ENCODE results near the gene NMRK1.

GRCh38 chr9:75069171-75069570 lies 18.8 kb downstream of the NMRK1 start:
- TF ChIP-seq, protein P1, sequence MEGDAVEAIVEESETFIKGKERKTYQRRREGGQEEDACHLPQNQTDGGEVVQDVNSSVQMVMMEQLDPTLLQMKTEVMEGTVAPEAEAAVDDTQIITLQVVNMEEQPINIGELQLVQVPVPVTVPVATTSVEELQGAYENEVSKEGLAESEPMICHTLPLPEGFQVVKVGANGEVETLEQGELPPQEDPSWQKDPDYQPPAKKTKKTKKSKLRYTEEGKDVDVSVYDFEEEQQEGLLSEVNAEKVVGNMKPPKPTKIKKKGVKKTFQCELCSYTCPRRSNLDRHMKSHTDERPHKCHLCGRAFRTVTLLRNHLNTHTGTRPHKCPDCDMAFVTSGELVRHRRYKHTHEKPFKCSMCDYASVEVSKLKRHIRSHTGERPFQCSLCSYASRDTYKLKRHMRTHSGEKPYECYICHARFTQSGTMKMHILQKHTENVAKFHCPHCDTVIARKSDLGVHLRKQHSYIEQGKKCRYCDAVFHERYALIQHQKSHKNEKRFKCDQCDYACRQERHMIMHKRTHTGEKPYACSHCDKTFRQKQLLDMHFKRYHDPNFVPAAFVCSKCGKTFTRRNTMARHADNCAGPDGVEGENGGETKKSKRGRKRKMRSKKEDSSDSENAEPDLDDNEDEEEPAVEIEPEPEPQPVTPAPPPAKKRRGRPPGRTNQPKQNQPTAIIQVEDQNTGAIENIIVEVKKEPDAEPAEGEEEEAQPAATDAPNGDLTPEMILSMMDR (IDR thresholded peaks at IDR 0.05), result no peak
- no peak for TF ChIP-seq ZFX (IDR thresholded peaks at IDR 0.05; ENCODE audit: borderline replicate concordance)
